SK-N-SH treated with all-trans-retinoic acid at 6 μM for 48 hours (cell line): Measurements from ENCODE around the gene XPC.

ENCODE experiments used
- PATZ1 ChIP-seq: fragments of 250-450 bp; sonication (Bioruptor Pico); IDR thresholded peaks from 2 replicates; pipeline ENCODE4 v1.8.0; 2020; ENCODE audit warnings: mild to moderate bottlenecking, moderate library complexity, borderline replicate concordance
- RARB ChIP-seq: fragments of 250-450 bp; sonication (Bioruptor Pico); IDR thresholded peaks from 2 replicates; pipeline ENCODE4 v1.8.0; 2021; ENCODE audit warnings: mild to moderate bottlenecking, moderate library complexity

- TF ChIP-seq RARB (CRISPR knock-in tag) (no peak), PATZ1 (CRISPR knock-in tag) (no peak)
These were observed 20.4 kb downstream of the XPC start for GRCh38 chr3:14157951-14158350.
